Liver (tissue), 9 donors: ENCODE measurements around the gene ST6GAL1. TPM values are rescaled to one million over a fixed set of nuclear protein-coding genes. Genes with fewer than 3 reads are reported as not detected.

Experiments
- DNase-seq: peaks from one replicate; pipeline ENCODE4 v3.0.0-alpha.2; 2017; ENCODE audit warnings: low spot score
- H3K27ac ChIP-seq, 2 donors: one replicate each; pipeline ENCODE4 v1.7.0; 2013; ENCODE audit warnings: inconsistent platforms in 2 of 2, low read length in 2 of 2, control low read depth in 1 of 2, low read depth in 1 of 2, mild to moderate bottlenecking in 1 of 2
- H3K27me3 ChIP-seq, 4 donors: one replicate each; pipeline versions ENCODE4 v1.6.1 to v1.7.0; 2013; ENCODE audit warnings: low read length in 3 of 4, inconsistent platforms in 1 of 4, mild to moderate bottlenecking in 1 of 4, moderate library complexity in 1 of 4; ENCODE audit not compliant: control insufficient read depth in 4 of 4, insufficient read depth in 4 of 4
- H3K36me3 ChIP-seq, 4 donors: one replicate each; pipeline versions ENCODE4 v1.6.1 to v1.7.0; 2013; ENCODE audit warnings: low read length in 3 of 4, mild to moderate bottlenecking in 3 of 4, low read depth in 1 of 4, moderate library complexity in 1 of 4; ENCODE audit not compliant: control insufficient read depth in 4 of 4, insufficient read depth in 3 of 4
- H3K4me1 ChIP-seq, 4 donors: one replicate each; pipeline versions ENCODE4 v1.6.1 to v1.7.0; 2013; ENCODE audit warnings: low read length in 3 of 4, mild to moderate bottlenecking in 3 of 4, moderate library complexity in 1 of 4; ENCODE audit not compliant: control insufficient read depth in 4 of 4, insufficient read depth in 4 of 4
- H3K4me3 ChIP-seq, 3 donors: one replicate each; pipeline versions ENCODE4 v1.6.1 to v1.7.0; 2013; ENCODE audit warnings: low read length in 3 of 3, control low read depth in 1 of 3, low read depth in 1 of 3, mild to moderate bottlenecking in 1 of 3
- H3K9ac ChIP-seq, 2 donors: one replicate each; pipeline ENCODE4 v1.7.0; 2013; ENCODE audit warnings: low read length in 2 of 2, mild to moderate bottlenecking in 2 of 2, moderate library complexity in 2 of 2, control low read depth in 1 of 2, low read depth in 1 of 2
- H3K9me3 ChIP-seq, 4 donors: one replicate each; pipeline versions ENCODE4 v1.6.1 to v1.7.0; 2013; ENCODE audit warnings: low read length in 3 of 4; ENCODE audit not compliant: control insufficient read depth in 4 of 4
- EGR1 ChIP-seq, 2 donors: IDR thresholded peaks; 2 replicates each; pipeline ENCODE4 v1.6.1; 2016 to 2018; ENCODE audit warnings: antibody characterized with exemption in 2 of 2, low read depth in 2 of 2
- FOXA2 ChIP-seq: IDR thresholded peaks from 2 replicates; pipeline ENCODE4 v1.6.1; 2016; ENCODE audit warnings: antibody characterized with exemption
- HNF4A ChIP-seq, 2 donors: conservative IDR thresholded peaks; 2 replicates each; pipeline ENCODE4 v1.6.1; 2016; ENCODE audit warnings: antibody characterized with exemption in 2 of 2, mild to moderate bottlenecking in 2 of 2
- HNF4G ChIP-seq: IDR thresholded peaks from 2 replicates; pipeline ENCODE4 v1.6.1; 2016; ENCODE audit warnings: antibody characterized with exemption
- JUND ChIP-seq, 2 donors: IDR thresholded peaks; 2 replicates each; pipeline ENCODE4 v1.6.1; 2016; ENCODE audit warnings: antibody characterized with exemption in 2 of 2
- NR2F2 ChIP-seq: IDR thresholded peaks from 2 replicates; pipeline ENCODE4 v1.6.1; 2016; ENCODE audit warnings: antibody characterized with exemption
- RAD21 ChIP-seq, 2 donors: IDR thresholded peaks; 2 replicates each; pipeline ENCODE4 v1.6.1; 2016; ENCODE audit warnings: antibody characterized with exemption in 2 of 2, mild to moderate bottlenecking in 2 of 2
- RXRA ChIP-seq, 2 donors: IDR thresholded peaks; 2 replicates each; pipeline ENCODE4 v1.6.1; 2017 to 2018; ENCODE audit warnings: antibody characterized with exemption in 2 of 2, mild to moderate bottlenecking in 1 of 2
- SP1 ChIP-seq: IDR thresholded peaks from 2 replicates; pipeline ENCODE4 v1.6.1; 2018; ENCODE audit warnings: antibody characterized with exemption, mild to moderate bottlenecking
- TAF1 ChIP-seq: conservative IDR thresholded peaks from 2 replicates; pipeline ENCODE4 v1.6.1; 2016; ENCODE audit warnings: antibody characterized with exemption, mild to moderate bottlenecking
- YY1 ChIP-seq: IDR thresholded peaks from 2 replicates; pipeline ENCODE4 v1.6.1; 2016; ENCODE audit warnings: antibody characterized with exemption, mild to moderate bottlenecking
- WGBS: extraction: QIAGEN DNeasy Blood & Tissue Kit; methylation state at CpG from one replicate; pipeline ENCODE4 v1.1.7; 2013; 5-methylcytosine and 5-hydroxymethylcytosine counted together
- polyA plus RNA-seq, 2 donors: library from polyadenylated mRNA; stranded (reverse) in 1 of 2; unstranded in 1 of 2; fragments of 200-250 nt in 1 of 2; fragments of >200 nt in 1 of 2; fragmentation: Nextera tagmentation in 1 of 2; extraction: Ambion mirVana in 1 of 2; gene quantifications; one replicate each; pipeline versions ENCODE4 v1.2.1 to v1.2.3, GENCODE V29; 2013 to 2015
- total RNA-seq, 2 donors: library from RNA; depleted of rRNA; stranded (reverse); fragments of >200 nt; gene quantifications; one replicate each; pipeline ENCODE4 v1.2.3, GENCODE V29; 2014
- TF ChIP-seq, protein P1 (sequence below): IDR thresholded peaks from 2 replicates; pipeline ENCODE4 v1.6.1; 2016; ENCODE audit warnings: antibody characterized with exemption, mild to moderate bottlenecking
- TF ChIP-seq, protein P2 (sequence below): IDR thresholded peaks from 2 replicates; pipeline ENCODE4 v1.6.1; 2016; ENCODE audit warnings: antibody characterized with exemption
- TF ChIP-seq, protein P3 (sequence below): IDR thresholded peaks from 2 replicates; pipeline ENCODE4 v1.6.1; 2016; ENCODE audit warnings: antibody characterized with exemption
- donor health status: healthy.
- donor health status: healthy.
- donor health status: healthy.
- donor health status: healthy.
- donor health status: healthy.

The ST6GAL1 gene
- total and polyA plus RNA-seq, 4 donors: 102 to 425 (median 328) TPM

DNA sequence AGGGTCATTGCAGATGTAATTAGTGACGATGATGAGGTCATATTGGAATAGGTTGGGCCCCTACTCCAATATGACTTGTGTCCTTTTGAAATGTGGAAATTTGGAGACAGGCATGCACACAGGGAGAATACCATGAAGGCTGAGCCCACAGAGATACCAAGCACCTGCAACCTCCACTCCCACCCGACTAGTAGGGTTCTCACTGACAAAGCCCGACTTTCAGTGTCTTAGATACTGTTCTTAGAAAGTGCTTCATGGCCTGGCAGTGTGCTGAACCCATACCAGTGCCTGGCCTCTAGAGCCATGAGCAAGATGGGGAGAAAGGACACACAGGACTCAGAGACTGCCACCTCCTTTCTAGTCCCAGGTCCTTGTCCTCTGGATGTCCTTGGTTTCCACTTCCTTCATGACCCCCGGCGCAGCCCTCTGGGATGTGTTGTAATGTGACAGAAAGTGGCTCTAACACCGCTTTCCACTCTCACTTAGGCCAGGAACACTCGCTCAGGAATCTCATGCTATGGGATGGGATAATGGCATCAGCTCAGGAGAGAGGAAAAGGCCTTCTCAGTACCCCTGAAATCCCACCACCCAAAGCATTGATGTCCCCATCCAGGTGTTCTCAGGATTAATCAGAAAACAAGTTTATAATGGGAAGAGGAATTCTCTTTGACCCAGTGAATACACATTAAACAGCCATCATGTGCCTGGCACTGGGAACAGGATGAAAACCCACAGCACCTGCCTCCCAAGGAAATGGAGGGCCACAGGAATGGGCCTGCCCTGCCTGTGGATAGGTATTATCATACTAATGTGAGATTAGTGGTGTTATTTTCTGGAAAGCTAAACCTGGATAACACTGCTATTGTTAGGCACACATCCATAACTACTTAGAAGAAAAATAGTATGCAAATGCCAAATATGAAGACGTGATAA lies 149.0 kb downstream of the ST6GAL1 start:
- TF ChIP-seq YY1 (peak; percentile 2), TAF1 (no peak), RXRA (IDR thresholded peaks at IDR 0.05) (peak in 1 of 2 donors; percentile 5), FOXA2 (no peak), HNF4G (no peak)
- TF ChIP-seq, protein P1, sequence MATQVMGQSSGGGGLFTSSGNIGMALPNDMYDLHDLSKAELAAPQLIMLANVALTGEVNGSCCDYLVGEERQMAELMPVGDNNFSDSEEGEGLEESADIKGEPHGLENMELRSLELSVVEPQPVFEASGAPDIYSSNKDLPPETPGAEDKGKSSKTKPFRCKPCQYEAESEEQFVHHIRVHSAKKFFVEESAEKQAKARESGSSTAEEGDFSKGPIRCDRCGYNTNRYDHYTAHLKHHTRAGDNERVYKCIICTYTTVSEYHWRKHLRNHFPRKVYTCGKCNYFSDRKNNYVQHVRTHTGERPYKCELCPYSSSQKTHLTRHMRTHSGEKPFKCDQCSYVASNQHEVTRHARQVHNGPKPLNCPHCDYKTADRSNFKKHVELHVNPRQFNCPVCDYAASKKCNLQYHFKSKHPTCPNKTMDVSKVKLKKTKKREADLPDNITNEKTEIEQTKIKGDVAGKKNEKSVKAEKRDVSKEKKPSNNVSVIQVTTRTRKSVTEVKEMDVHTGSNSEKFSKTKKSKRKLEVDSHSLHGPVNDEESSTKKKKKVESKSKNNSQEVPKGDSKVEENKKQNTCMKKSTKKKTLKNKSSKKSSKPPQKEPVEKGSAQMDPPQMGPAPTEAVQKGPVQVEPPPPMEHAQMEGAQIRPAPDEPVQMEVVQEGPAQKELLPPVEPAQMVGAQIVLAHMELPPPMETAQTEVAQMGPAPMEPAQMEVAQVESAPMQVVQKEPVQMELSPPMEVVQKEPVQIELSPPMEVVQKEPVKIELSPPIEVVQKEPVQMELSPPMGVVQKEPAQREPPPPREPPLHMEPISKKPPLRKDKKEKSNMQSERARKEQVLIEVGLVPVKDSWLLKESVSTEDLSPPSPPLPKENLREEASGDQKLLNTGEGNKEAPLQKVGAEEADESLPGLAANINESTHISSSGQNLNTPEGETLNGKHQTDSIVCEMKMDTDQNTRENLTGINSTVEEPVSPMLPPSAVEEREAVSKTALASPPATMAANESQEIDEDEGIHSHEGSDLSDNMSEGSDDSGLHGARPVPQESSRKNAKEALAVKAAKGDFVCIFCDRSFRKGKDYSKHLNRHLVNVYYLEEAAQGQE: no peak
- TF ChIP-seq, protein P2, sequence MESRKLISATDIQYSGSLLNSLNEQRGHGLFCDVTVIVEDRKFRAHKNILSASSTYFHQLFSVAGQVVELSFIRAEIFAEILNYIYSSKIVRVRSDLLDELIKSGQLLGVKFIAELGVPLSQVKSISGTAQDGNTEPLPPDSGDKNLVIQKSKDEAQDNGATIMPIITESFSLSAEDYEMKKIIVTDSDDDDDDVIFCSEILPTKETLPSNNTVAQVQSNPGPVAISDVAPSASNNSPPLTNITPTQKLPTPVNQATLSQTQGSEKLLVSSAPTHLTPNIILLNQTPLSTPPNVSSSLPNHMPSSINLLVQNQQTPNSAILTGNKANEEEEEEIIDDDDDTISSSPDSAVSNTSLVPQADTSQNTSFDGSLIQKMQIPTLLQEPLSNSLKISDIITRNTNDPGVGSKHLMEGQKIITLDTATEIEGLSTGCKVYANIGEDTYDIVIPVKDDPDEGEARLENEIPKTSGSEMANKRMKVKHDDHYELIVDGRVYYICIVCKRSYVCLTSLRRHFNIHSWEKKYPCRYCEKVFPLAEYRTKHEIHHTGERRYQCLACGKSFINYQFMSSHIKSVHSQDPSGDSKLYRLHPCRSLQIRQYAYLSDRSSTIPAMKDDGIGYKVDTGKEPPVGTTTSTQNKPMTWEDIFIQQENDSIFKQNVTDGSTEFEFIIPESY: no peak
- Histone ChIP-seq H3K4me3 (no peak overlapping the region), H3K9ac (no peak overlapping the region), H3K27ac (peak overlapping the region in 1 of 2 donors; percentile 24), H3K36me3 (peaks cover 3 to 45% (median 38%) of the 10 kb centered on the region in 4 donors), H3K27me3 (no peaks in the 10 kb centered on the region), H3K4me1 (no peaks in the 10 kb centered on the region), H3K9me3 (no peaks in the 10 kb centered on the region)
- DNase-seq: no peak
- WGBS: 84% methylated on average over 8 of the region's 8 CpGs

DNA sequence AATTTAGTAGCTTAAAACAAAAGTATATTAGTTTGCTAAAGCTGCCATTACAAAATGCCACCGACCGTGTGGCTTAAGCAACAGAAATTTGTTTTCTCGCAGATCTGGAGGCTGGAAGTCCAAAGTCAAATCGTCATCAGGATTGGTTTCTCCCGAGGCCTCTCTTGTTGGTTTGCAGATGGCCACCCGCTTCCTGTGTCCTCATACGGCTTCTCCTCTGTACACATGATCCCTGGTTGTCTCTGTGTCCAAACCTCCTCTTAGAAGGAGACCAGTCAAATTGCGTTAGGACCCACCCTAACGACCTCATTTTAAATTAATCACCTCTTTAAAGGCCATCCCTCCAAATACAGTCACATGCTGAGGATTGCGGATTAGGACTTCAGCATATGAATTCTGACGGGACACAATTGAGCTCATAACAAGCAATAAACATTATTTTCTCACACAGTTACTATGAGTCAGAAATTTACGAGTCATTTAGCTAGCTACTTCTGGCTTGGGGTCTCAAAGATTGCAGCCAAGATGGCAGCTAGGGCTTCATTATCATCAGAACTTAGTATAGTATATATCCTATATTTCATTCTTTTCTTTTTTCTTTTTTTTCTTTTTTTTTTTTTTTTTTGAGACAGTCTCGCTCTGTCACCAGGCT lies 150.6 kb downstream of the ST6GAL1 start:
- H3K9ac ChIP-seq: no peak overlapping the region
- H3K4me1 ChIP-seq: no peaks in the 10 kb centered on the region
- H3K27ac ChIP-seq: peak overlapping the region; percentile 19 to 39
- 63% methylated on average over 13 of the region's 13 CpGs for WGBS
- peaks cover under 1 to 29% (median 22%) of the 10 kb centered on the region in 4 donors for H3K36me3 ChIP-seq
- H3K9me3 ChIP-seq: no peaks in the 10 kb centered on the region
- TF ChIP-seq EGR1 (IDR thresholded peaks at IDR 0.05; ENCODE audit: low read depth in 2 of 2) (no peak), HNF4G (no peak), JUND (IDR thresholded peaks at IDR 0.05) (no peak), FOXA2 (no peak), RAD21 (IDR thresholded peaks at IDR 0.05) (peak in 1 of 2 donors; percentile 33), RXRA (IDR thresholded peaks at IDR 0.05) (peak in 1 of 2 donors; percentile 71), HNF4A (conservative IDR thresholded peaks at IDR 0.05) (peak; percentile 49 to 80), NR2F2 (no peak), YY1 (peak; percentile 40), SP1 (peak; percentile 55)
- TF ChIP-seq, protein P1: no peak
- TF ChIP-seq, protein P3, sequence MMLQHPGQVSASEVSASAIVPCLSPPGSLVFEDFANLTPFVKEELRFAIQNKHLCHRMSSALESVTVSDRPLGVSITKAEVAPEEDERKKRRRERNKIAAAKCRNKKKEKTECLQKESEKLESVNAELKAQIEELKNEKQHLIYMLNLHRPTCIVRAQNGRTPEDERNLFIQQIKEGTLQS: peak; percentile 15
- no peak overlapping the region for H3K4me3 ChIP-seq
- no peak for DNase-seq
- no peaks in the 10 kb centered on the region for H3K27me3 ChIP-seq
